Posterior cingulate gyrus (tissue), 11 donors: Measurements from ENCODE around the gene CCDC40.
A peak's percentile ranks its signal among the peaks of the same experiment; 100 is the strongest.
"Not testable (repeated sequence)": the region's sequence is repeated elsewhere in the genome, so short reads cannot be mapped to it uniquely, and the experiment has no call there.

Experiments
- DNase-seq, 10 donors: peaks; one replicate each; pipeline versions ENCODE4 v3.0.0 to v3.0.0-alpha.2; 2020 to 2021; ENCODE audit warnings: mixed read lengths in 3 of 10
- intact Hi-C: fragments of 100-400 bp; cut with DNase I; formaldehyde crosslinking; loops from one replicate; pipeline ENCODE4 v1.15.1; 2023

CCDC40 gene

GRCh38 chr17:80070375-80071115 is 34.1 kb downstream of the CCDC40 start:
- intact Hi-C loops, result no loop called here
- DNase-seq, result peak in 1 of 10 donors; percentile 42

DNA sequence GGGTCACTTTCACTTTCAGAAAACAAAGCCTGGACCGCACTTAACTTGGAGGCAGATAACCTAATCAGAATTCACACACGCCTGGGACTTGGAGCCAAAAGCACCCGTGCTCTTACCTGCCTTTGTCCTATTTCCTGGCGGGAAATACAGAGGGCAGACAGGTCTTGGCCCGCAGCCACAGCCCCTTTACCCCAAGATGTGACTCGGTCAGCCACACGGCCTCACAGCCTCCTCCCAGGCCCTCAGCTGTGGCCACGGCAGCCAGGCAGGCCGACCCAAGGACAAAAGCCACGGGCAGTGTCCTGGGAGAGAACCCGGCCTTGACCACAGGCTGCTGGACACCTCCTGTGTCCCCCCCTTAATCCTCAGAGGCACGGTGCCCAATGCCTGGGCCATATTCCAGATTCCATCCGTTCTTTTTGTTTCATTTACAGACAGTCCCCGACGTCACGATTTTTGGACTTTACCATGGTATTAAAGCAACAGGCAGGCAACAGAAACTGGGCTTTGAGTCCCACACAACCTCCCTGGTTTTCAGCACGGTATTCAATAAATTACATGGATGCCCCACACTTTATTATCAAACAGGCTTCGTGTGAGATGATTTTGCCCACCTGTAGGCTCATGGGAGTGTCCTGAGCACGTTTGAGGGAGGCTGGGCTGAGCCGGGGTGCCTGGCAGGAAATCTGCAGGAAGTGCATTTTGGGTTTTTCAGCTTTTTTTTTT is 34.8 kb downstream of the CCDC40 start:
- peak in 6 of 10 donors; percentile 25 to 86 (median 38) for DNase-seq
- intact Hi-C loops, result no loop called here

DNA sequence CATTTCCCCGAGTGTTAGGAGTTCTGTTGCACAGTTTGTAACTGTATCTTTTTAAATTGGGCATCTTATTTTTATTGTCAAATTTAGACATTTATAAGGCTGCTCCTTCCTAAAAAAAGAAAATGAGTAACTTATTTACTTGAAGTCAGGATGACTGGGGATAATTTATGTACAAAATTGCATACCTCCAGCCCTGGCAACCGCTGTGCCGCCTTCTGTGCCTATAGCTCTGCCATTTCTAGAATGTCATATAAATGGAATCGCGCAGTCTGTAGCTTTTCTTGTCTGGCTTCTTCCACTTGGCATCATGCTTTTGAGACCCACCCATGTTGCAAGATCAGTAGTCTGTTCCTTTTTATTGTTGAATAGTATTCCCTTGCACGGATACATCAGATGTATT is 36.0 kb downstream of the CCDC40 start:
- DNase-seq, result peak in 1 of 10 donors; percentile 33
- intact Hi-C loops, result no loop called here

DNA sequence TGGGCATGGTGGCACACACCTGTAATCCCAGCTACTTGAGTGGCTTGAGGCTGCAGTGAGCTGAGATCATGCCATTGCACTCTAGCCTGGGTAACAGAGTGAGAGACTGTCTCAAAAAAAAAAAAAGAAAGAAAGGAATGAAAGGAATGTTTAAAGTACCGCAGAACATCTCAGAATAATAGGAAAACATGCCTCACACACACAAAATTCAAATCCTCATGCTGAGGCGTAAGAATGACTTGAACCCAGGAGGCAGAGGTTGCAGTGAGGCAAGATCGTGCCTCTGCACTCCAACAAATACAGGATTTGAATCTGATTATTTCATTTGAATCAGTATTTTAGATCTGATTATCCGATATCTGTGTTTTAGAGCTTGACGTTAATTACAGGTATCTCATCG is 43.6 kb downstream of the CCDC40 start:
- intact Hi-C loops, result loop anchor here (10.0 kb wide), 1 partner anchor 285 kb away; no protein-coding TSS in a partner anchor
- DNase-seq, result no peak

GRCh38 chr17:80081596-80081995 is 45.2 kb downstream of the CCDC40 start:
- intact Hi-C loops, result loop anchor here (10.0 kb wide), 1 partner anchor 283 kb away; no protein-coding TSS in a partner anchor
- peak in 2 of 10 donors; percentile 45 to 76 for DNase-seq

DNA sequence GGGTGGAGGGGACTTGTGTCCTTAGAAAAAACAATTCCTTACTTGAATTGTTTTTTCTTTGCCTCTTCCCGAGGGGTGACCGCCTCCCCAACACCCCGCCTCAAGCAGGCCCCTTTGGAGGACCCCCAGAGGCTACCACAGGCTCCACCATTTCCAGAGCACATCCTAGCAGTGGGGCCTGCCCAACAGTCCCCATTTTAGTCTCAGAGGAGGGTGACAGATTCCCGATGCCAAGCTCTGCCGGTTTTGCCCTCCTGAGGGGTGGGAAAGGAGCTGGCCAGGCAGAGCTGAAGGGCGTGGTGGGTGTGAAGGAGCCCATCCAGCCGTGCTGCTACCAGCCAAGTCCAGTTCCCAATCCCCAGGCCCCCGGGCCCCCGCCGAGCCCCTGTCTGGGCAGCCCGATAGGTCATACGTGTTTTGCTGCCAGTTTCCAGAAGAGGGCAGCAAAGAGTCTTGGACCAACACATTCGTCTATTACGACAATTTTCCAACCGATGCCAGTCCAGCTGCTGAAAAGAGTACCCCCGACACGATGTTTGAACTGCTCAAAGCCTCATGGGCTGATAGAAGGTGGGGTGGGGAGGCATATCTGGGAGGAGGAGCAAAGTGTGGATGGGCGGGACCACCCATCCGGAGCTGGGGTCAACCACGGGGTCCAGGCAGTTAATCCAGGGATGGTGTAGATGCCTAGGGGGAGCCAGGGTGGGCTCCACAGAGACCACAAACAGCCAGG is 46.1 kb downstream of the CCDC40 start:
- peak in 8 of 10 donors; percentile 45 to 89 (median 57) for DNase-seq
- intact Hi-C loops, result loop anchor here (10.0 kb wide), 1 partner anchor 282 kb away; no protein-coding TSS in a partner anchor

GRCh38 chr17:80083136-80083661 is 46.8 kb downstream of the CCDC40 start:
- intact Hi-C loops, result loop anchor here (10.0 kb wide), 1 partner anchor 282 kb away; no protein-coding TSS in a partner anchor

DNA sequence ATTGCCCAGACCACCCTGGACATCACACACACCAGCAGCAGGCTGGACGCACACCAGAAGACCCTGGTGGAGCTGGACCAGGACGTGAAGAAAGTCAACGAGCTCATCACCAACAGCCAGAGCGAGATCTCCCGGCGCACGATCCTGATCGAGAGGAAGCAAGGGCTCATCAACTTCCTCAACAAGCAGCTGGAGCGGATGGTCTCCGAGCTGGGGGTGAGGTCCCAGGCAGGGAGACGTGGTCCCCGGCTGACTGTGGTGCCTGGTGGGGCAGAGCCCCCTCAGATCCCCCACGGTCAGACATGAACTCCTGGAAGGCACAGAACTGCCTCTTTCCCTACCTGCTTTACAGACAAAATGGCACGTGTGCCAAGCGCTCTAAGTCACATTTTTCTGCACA is 48.3 kb downstream of the CCDC40 start:
- intact Hi-C loops, result loop anchor here (10.0 kb wide), 1 partner anchor 280 kb away; no protein-coding TSS in a partner anchor
- DNase-seq, result peak in 3 of 10 donors; percentile 39 to 73 (median 61)

More at GRCh38 chr17:80083136-80083661, 46.8 kb downstream of the CCDC40 start:
- peak in 3 of 10 donors; percentile 64 to 75 (median 73) for DNase-seq

GRCh38 chr17:80086081-80086480 is 49.6 kb downstream of the CCDC40 start:
- peak in 3 of 10 donors; percentile 39 to 76 (median 66) for DNase-seq
- intact Hi-C loops, result loop anchor here (10.0 kb wide), 1 partner anchor 279 kb away; no protein-coding TSS in a partner anchor

- intact Hi-C loops, result loop anchor here (10.0 kb wide), 1 partner anchor 278 kb away; no protein-coding TSS in a partner anchor
- DNase-seq, result peak in 3 of 10 donors; percentile 50 to 76 (median 67)
Observed at GRCh38 chr17:80086616-80087015, 50.2 kb downstream of the CCDC40 start.

DNA sequence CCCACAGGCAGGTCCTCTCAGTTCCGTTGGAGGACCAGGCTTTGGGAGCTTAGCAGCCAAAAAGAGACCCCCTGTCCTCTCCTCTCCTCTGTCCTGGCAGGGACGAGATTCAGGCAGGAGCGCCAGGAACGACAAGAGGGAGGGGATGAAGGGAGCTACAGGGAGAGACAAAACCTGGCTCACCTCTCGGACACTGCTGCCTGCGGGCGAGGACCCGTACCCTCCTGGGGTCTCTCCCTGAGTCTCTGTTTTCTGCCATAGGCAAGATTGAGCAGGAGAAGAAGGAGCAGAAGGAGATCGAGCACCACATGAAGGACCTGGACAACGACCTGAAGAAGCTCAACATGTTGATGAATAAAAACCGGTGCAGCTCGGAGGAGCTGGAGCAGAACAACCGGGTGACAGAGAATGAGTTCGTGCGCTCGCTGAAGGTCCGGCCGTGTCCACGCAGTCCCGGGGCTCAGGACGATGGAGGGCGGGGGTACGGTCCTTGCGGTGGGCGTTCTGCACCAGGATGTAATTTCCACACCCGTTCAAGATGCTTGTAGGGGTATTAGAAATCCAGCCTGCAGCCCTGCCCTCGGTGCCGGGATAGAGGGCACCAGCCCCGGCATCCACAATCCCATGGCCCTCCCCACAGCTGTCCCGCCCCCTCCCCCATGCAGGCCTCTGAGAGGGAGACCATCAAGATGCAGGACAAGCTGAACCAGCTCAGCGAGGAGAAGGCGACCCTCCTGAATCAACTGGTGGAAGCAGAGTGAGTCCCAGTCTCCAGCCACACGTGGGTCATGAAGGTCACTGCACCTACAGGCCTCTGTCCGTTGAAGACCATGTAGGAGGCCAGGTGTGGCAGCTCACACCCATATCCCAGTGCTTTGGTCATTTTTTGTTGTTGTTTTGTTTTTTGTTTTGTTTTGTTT is 51.2 kb downstream of the CCDC40 start:
- intact Hi-C loops, result loop anchor here (10.0 kb wide), 1 partner anchor 277 kb away; no protein-coding TSS in a partner anchor
- peak in 3 of 10 donors; percentile 26 to 62 (median 61) for DNase-seq

GRCh38 chr17:80089762-80090161 is 53.3 kb downstream of the CCDC40 start:
- intact Hi-C loops, result loop anchor here (10.0 kb wide), 1 partner anchor 275 kb away; no protein-coding TSS in a partner anchor
- peak in 4 of 10 donors; percentile 21 to 82 (median 72) for DNase-seq

DNA sequence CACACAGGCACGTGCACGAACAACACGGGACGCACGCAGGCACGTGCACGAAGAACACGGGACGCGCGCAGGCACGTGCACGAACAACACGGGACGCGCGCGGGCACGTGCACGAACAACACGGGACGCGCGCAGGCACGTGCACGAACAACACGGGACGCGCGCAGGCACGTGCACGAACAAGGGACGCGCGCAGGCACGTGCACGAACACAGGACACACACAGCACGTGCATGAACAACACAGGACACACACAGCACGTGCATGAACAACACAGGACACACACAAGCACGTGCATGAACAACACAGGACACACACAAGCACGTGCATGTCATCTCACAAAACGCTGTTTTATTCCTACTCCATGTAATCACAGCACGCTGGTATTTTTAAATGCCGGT is 53.7 kb downstream of the CCDC40 start:
- intact Hi-C loops, result not testable (repeated sequence)
- DNase-seq, result peak in 1 of 10 donors; percentile 2

GRCh38 chr17:80091376-80091775 is 54.9 kb downstream of the CCDC40 start:
- intact Hi-C loops, result no loop called here

DNA sequence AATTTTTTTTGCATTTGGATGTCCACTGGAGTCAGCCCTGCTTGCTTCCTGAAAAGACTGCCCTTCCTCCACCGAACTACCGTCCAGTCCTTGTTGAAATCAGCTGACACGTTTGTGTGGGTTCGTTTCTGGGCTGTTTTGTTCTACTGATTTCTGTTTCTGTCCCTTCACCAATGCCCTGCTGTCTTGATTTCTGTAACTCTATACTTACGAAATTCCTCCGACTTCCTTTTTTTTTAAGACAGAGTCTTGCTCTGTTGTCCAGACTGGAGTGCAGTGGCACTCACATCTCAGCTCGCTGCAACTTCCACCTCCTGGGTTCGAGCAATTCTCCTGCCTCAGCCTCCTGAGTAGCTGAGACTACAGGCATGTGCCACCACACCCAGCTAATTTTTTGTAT is 56.5 kb downstream of the CCDC40 start:
- intact Hi-C loops, result no loop called here

More at GRCh38 chr17:80091376-80091775, 54.9 kb downstream of the CCDC40 start:
- DNase-seq, result no peak

DNA sequence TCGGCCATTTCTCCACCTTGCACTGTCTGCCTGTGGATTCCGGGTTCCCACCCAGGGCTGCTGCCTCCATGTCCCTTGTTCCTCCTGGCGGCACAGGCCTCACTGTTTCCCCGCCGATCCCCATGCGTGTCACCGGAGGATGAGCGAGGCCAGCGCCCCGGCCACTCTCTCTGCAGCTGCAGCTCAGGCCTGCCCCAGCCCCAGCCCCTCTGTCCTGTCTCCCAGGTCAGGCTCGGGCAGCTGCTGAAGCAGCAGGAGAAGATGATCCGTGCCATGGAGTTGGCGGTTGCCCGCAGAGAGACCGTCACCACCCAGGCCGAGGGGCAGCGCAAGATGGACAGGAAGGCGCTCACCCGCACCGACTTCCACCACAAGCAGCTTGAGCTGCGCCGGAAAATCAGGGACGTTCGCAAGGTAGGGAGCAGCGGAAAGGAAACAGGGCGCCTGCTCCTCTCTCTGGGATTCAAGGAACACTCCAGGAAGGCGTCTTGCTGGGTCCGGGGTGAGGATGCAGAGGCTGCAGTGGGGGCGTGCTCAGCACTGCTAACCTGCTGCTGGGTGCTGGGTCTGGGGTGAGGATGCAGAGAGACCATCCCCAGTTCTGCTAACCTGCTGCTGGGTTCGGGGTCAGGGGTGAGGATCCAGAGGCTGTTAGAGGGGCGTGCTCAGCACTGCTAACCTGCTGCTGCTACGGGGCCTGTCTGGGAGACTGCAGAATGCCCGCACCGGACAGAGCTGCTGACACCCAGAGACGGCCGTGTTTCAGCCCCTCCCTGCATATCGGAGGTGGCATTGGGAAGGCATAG is 58.8 kb downstream of the CCDC40 start:
- peak in 3 of 10 donors; percentile 26 to 86 (median 68) for DNase-seq
- intact Hi-C loops, result no loop called here

More for the DNA sequence above, 56.5 kb downstream of the CCDC40 start:
- DNase-seq, result no peak

DNA sequence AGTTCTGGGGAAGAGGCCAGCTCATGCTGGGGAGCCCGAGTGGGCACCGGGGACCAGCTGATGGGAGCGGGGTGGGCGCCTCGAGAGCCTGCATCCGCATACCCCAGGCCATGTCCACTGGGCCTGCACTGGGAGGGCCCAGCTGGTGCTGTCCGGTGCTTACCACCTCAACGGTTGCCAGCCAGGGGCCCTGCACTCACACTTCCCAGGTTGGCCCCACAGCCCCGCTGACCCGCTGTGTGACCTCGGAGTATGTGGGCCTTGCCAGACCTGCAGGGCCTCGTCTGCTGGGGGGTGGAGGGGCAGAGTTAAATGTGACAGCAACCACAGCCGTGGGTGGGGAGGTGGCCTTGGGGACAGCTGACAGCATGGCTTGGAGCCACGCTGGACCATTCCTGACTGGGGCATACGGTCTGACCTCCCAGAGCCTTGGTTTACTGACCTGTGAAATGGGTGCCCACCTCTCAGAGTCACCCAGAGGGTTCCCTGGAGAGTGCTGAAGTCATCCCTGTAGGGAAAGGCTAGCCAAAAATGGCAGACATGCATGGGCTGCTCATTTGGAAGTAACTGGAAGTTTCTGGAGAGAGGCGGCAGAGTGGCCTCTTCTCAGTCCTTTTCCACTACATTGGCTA is 59.5 kb downstream of the CCDC40 start:
- DNase-seq, result peak in 2 of 10 donors; percentile 52 to 69
- intact Hi-C loops, result no loop called here
